SK-N-SH (cell line): ENCODE results near the gene IPO11.

ENCODE experiments used
- POLR2AphosphoS5 ChIP-seq: IDR thresholded peaks from 2 replicates; pipeline ENCODE4 v1.6.1; 2012; ENCODE audit warnings: low read depth, low read length
- RCOR1 ChIP-seq: fragments of 150-350 bp; IDR thresholded peaks from 2 replicates; pipeline ENCODE4 v1.6.1; 2017; ENCODE audit warnings: antibody characterized with exemption, low read length
- SIN3A ChIP-seq: IDR thresholded peaks from 2 replicates; pipeline ENCODE4 v1.6.1; 2012; ENCODE audit warnings: low read depth, mild to moderate bottlenecking, low read length, moderate library complexity, borderline replicate concordance
- USF1 ChIP-seq: IDR thresholded peaks from 2 replicates; pipeline ENCODE4 v1.4.0; 2012; ENCODE audit warnings: low read depth, borderline replicate concordance
- USF2 ChIP-seq: fragments of 150-350 bp; IDR thresholded peaks from 2 replicates; pipeline ENCODE4 v1.6.1; 2017; ENCODE audit warnings: antibody characterized with exemption, low read length, low read depth, borderline replicate concordance
- TF ChIP-seq, protein P1 (sequence below): fragments of 200-600 bp; sonication (generic); IDR thresholded peaks from 2 replicates; pipeline ENCODE4 v1.6.1; 2017; ENCODE audit warnings: antibody characterized with exemption, mild to moderate bottlenecking, moderate library complexity

DNA sequence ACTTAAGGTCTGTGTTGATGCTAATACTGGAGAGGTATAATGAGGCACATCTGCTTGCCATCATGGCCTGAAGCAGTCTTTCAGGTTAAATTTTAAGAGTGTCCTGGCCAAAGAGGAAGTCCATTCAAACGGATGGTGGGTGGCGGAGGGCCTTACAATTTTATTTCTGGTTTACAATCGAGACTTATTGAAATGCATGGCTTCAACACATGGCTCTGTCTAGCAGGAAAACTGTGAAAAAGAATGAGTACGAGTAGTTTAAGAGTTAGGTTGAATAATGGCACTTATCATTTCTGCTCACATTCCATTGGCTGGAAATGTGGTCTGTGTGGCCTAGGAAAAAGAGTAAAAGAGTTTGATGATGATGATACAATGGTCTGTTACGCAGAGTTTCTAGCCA, 208.2 kb downstream of the IPO11 start:
- no peak for TF ChIP-seq USF1
- TF ChIP-seq RCOR1 = no peak
- TF ChIP-seq, protein P1, sequence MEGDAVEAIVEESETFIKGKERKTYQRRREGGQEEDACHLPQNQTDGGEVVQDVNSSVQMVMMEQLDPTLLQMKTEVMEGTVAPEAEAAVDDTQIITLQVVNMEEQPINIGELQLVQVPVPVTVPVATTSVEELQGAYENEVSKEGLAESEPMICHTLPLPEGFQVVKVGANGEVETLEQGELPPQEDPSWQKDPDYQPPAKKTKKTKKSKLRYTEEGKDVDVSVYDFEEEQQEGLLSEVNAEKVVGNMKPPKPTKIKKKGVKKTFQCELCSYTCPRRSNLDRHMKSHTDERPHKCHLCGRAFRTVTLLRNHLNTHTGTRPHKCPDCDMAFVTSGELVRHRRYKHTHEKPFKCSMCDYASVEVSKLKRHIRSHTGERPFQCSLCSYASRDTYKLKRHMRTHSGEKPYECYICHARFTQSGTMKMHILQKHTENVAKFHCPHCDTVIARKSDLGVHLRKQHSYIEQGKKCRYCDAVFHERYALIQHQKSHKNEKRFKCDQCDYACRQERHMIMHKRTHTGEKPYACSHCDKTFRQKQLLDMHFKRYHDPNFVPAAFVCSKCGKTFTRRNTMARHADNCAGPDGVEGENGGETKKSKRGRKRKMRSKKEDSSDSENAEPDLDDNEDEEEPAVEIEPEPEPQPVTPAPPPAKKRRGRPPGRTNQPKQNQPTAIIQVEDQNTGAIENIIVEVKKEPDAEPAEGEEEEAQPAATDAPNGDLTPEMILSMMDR = no peak
- no peak for TF ChIP-seq USF2
- TF ChIP-seq SIN3A = no peak
- no peak for TF ChIP-seq POLR2AphosphoS5
